Activated naive CD8-positive, alpha-beta T cell treated with anti-CD3 and anti-CD28 coated beads, Interleukin-2, amount 50 U/mL, for 16 hours (primary cell): ENCODE results near the gene DRC7.
"Not testable (repeated sequence)": the region's sequence is repeated elsewhere in the genome, so short reads cannot be mapped to it uniquely, and the experiment has no call there.

ENCODE experiments used
- DNase-seq: peaks from one replicate; pipeline ENCODE4 v3.0.0-alpha.2; 2020; ENCODE audit warnings: low read depth, low spot score

DRC7 gene

GRCh38 chr16:57693550-57693949 is 1.1 kb upstream of the DRC7 start:
- DNase-seq = no peak

DNA sequence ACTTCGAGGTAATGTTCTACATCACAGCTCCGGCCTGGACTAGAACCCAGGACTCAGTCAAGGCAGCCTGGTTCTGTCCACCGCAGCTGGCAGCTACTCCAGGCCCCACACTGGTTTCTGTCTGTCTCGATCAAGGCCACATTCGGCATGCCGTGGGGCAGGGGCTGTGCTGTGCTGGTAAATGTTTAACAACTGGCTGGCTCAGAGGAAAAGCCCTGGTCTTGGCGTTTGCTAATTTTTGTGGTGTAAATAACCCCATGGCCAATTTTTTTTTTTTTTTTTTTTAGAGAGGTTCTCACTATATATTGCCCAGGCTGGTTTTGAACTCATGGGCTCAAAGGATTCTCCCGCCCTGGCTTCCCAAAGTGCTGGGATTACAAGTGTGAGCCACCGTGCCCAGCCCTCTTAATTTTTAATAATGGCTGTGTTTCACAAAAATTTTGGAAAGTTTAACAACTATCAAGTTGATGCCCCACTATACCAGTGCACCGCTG is 328 bp upstream of the DRC7 start:
- DNase-seq = no peak

- DNase-seq = no peak
Measured at GRCh38 chr16:57695680-57696069, 1.1 kb downstream of the DRC7 start.

GRCh38 chr16:57696240-57696639 is 1.6 kb downstream of the DRC7 start:
- DNase-seq = no peak

DNA sequence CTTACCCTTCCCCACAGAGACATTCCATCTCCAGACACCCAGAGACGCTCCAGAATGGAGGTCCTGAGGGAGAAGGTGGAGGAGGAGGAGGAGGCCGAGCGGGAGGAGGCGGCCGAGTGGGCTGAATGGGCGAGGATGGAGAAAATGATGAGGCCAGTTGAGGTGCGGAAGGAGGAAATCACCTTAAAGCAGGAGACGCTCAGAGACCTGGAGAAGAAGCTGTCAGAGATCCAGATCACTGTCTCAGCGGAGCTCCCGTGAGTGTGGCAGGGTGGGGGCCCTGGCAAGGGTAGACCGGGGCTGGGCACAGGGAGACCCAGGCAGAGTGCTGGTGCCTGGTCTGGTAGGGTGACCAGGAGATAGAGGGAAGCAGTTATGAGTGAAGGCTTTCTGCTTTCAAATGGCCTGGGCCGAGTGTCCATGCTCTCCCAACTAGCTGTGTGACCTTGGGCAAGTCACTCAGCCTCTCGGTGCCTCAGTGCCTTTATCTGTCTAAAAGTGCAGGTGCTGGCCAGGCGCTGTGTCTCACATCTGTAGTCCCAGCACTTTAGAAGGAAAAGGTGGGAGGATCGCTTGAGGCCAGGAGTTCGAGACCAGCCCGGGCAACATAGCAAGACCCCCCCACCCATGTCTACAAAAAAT is 3.4 kb downstream of the DRC7 start:
- no peak for DNase-seq

GRCh38 chr16:57698812-57699405 is 4.3 kb downstream of the DRC7 start:
- no peak for DNase-seq

DNA sequence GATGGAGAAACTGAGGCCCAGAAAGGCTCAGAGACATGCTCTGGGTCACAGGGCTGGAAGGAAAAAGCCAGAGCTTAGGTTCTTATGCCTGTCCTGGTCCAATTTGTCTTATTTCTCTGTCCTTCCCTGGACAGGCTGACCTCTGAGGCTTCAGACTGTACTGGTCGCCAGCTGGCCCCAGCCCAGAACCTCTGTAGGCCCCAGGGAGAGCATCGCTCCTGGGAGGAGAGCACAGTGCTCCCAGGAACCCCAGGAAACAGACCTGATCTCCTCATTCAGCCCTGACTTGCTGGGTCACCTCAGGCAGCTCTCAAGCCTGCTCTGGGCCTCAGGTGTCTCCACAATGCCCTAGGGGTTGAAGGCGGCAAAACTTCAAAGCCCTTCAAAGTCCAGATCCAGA is 4.9 kb downstream of the DRC7 start:
- DNase-seq = no peak

DNA sequence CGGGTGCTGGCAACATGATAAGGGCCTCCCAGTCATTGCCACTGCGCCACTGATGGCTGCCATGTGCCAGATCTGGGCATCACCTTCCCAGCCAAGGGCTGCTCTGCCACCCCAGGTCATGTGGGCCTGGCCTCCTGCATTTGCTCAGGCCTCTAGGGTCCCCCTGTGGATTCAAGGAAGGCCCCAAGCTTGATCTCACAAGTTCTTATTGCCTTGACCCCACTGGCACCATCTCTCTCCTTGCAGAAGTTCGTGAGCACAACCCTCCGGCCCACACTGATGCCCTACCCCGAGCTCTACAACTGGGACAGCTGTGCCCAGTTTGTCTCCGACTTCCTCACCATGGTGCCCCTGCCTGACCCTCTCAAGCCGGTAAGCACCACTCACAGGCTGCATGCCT is 5.3 kb downstream of the DRC7 start:
- DNase-seq = no peak

GRCh38 chr16:57700781-57701551 is 6.4 kb downstream of the DRC7 start:
- no peak for DNase-seq

DNA sequence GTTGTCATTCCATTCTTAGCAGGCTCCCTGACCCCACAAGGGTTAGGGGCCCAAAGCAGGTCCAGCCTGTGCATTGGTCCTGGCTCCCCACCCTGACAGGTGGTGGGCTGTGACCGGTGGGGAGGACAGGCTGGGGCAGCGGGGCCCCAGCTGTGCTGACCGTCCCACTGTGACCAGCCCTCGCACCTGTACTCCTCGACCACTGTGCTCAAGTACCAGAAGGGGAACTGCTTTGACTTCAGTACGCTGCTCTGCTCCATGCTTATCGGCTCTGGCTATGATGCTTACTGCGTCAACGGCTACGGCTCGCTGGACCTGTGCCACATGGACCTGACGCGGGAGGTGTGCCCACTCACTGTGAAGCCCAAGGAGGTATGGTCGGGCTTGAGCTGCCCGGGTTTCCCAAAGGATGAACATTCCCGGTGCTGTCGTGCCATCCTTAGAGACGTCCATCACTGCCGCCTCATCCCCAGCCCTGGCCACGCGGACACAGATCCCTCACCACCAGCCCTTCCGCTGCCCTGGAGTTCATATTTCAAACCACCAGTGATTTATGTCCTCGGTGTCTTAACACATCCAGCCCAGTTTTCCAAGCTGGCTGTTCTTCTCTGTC is 7.3 kb downstream of the DRC7 start:
- no peak for DNase-seq

- DNase-seq = no peak
Measured at GRCh38 chr16:57703416-57704010, 8.9 kb downstream of the DRC7 start.

DNA sequence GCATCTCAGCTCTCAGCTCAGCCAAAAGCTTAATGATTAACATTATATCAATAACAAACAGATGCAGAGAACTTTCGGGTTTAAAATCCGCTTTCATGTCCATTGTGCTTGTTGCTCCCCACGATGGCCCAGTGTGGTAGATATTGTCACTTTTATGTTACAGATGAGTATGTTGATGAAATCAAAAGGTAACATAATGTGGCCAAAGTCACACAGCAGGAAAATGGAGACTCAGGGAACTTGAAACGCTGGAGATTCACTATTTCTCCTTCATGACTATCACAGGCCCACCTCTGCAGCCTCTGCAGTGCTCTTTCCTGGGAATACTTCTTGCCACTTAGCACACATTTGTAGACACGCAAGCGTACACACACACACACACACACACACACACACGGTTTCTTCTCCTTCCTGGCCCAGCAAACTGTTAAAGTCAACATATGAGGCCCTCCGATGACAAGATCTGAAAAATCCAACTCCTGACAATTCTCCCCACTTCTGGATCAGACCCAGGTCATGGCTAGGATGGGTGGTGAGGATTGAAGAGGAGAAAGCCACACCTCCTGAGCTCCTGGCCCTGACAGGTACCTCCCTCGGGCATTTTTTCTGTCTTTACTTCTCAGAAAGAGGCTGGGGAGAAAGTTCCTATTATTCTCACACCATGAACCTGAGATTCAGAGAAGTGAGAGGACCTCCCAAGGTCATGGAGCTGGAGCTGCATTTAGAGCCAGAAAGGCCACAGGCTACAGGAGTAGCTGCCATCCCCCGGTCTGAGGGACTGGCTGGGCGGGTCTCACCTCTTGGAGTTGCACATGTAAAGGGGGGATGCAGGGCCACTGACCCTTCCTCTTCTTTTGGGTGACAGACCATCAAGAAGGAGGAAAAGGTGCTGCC is 9.7 kb downstream of the DRC7 start:
- DNase-seq = no peak

GRCh38 chr16:57704905-57705852 is 10.6 kb downstream of the DRC7 start:
- DNase-seq = no peak

DNA sequence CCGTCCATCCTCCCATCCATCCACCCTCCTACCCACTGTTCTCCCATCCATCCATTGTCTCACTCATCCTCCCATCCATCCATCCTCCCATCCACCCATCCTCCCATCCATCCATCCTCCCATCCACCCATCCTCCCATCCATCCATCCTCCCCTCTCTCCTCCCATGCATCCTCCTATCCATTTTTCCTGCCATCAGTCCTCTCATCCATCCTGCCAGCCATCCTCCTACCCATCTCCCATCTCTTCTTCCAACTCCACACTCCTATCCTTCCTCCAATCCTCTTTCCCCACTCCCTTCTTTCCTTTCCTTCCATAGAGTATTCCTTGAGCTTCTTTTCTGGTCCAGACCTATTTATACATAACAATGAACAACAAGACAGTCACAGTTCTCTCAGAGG is 12.1 kb downstream of the DRC7 start:
- no peak for DNase-seq

- no peak for DNase-seq
Measured at GRCh38 chr16:57707331-57707730, 12.7 kb downstream of the DRC7 start.

DNA sequence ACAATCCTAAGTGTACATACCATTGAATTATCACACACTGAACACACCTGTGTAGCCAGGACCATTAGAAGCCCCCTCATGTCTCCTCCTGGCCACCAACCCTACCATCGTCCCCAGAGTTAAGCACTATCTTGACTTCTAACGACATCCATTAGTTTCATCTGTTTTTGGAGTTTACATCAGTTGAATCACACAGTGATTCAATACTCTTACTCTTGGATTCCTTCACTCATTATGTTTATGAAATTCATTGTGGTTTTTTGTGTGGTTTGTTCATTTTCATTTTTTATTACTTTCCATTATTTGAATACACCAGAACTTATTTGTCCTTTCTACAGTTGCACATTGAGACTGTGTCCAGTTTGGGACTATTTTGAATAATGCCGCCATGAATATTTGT is 13.6 kb downstream of the DRC7 start:
- DNase-seq = no peak

- no peak for DNase-seq
Measured at GRCh38 chr16:57709663-57710062, 15.1 kb downstream of the DRC7 start.

GRCh38 chr16:57711346-57711745 is 16.7 kb downstream of the DRC7 start:
- DNase-seq = no peak

DNA sequence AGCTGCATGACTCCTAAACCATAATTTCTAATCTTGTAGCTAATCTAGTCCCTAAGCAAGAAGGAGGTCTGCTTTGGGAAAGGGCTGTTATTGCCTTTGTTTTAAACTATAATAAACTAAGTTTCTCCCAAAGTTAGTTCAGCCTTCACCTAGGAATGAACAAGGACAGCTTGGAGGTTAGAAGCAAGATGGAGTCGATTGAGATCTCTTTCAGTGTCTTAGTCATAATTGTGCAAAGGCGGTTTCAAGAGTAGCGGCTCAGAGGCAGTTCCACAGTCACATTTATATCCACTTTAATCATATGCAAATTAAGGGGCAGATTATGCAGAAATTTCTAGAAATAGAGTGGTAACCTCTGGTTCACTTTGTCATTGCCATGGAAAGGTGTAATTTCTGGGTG is 17.4 kb downstream of the DRC7 start:
- no peak for DNase-seq

- DNase-seq = not testable (repeated sequence)
Measured at GRCh38 chr16:57712569-57712968, 18.0 kb downstream of the DRC7 start.
